Stomach (tissue), 4 donors: ENCODE measurements around the gene SLA2.

Experiments
- CTCF ChIP-seq, 7 experiments: fragments of 450-650 bp in 4 of 7; fragments of 200-600 bp in 3 of 7; sonication (generic) in 3 of 7; IDR thresholded peaks; one replicate each; pipeline ENCODE4 v1.5.1; 2016 to 2019; ENCODE audit warnings: antibody characterized with exemption in 7 of 7, control low read depth in 2 of 7, mild to moderate bottlenecking in 1 of 7
- EP300 ChIP-seq: sonication (generic); formaldehyde crosslinking; IDR thresholded peaks from one replicate; pipeline ENCODE4 v1.6.1; 2017; ENCODE audit warnings: antibody characterized with exemption
- POLR2AphosphoS5 ChIP-seq, 3 donors: sonication (generic); formaldehyde crosslinking; IDR thresholded peaks; one replicate each; pipeline ENCODE4 v1.6.1; 2016; ENCODE audit warnings: antibody characterized with exemption in 3 of 3

GRCh38 chr20:36646678-36647077 lies 682 bp upstream of the SLA2 start:
- no peak for TF ChIP-seq CTCF (IDR thresholded peaks at IDR 0.05)
- no peak for TF ChIP-seq EP300
- TF ChIP-seq POLR2AphosphoS5 (IDR thresholded peaks at IDR 0.05) = no peak
